Hematopoietic multipotent progenitor cell treated with erythropoietin and hydrocortisone succinate and interleukin-3 and kit ligand, for 4 days (in vitro differentiated cells): Measurements from ENCODE around the gene XRCC4.
"Not testable (repeated sequence)": the region's sequence is repeated elsewhere in the genome, so short reads cannot be mapped to it uniquely, and the experiment has no call there.

ENCODE experiments used
- DNase-seq: peaks from one replicate; pipeline ENCODE4 v3.0.0-alpha.2; 2015

The XRCC4 gene

DNA sequence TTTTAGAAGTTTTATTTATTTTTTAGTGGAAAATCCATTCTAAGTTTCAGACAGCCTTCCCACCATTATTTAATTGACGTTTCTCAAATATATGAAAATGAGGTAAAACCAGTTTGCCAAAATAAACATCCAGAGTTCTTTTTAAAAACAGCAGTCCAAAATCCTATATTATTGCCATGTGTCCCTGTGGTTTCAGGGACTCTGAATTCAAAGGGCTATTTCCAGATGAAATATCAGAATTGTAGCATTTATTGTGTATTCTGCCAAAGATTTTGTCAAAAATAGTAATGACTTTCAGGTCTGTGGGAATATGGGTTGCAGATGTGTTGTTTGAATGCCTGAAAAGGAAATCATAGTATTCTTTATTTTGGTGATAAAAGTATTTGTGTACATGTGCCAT is 41.6 kb downstream of the XRCC4 start:
- DNase-seq = no peak

DNA sequence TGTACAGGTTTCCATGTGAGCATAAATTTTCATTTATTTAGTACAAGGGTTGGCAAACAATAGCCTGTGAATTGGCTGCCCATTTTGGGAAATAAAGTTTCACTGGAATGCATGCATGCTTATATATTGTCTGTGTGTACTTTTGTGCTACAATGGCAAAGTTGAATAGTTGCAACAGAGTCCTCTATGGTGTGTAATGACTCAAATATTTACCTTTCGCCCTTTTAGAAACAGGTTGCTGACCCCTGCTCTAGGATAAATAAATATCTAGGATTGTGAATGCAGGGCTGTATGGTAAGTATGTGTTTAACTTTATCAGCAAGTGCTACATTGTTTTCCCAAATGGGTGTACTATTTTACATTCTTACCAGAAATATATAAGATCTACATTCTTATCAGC is 47.2 kb downstream of the XRCC4 start:
- DNase-seq = no peak

DNA sequence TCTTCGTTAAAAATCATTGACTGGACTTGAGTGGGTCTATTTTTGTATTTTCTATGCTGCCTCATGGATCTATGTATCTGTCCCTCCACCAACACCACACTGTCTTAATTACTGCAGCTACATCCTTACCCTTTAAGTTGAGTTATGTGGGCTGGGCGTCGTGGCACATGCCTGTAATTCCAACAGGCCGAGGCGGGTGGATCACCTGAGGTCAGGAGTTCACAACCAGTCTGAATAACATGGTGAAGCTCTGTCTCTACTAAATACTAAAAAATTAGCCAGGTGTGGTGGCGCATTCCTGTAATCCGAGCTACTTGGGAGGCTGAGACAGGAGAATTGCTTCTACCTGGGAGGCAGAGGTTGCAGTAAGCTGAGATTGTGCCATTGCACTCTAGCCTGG is 48.2 kb downstream of the XRCC4 start:
- no peak for DNase-seq

DNA sequence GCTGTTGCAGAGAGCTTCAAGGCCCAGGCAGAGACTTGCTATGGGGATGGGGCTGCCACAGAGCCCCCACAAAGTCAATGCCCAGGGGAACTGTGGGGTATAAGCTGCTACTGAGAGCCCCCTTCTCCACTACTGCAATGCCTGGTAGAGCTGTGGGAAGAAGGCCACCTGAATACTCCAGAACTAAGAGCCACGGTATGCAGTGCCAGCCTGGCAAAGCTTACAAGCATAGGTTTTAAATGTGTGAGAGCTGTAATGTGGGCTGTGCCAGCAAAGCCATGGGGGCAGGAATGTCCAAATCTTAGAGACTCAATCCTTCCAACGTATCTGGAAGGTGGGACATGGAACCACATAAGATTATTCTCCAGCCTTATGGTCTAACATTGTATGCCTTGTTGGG is 49.2 kb downstream of the XRCC4 start:
- no peak for DNase-seq

DNA sequence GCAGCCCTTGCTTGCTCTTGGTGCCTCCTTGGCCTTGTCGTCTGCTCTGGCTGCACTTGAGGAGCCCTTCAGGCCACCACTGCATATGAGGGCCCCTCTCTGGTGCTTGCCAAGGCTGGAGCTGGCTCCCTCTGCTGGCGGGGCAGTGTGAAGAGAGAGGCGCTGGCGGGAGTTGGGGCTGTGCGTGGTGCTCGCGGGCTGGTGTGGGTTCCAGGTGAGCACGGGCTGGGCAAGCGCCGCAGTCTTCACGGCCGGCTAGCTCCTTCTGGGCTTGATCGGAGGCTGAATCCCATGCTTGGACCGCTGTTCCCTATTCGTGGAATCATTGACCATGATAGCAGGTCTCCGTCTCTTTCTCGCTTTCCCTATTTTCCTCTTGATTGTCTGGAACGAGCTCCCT is 56.5 kb downstream of the XRCC4 start:
- DNase-seq = no peak

DNA sequence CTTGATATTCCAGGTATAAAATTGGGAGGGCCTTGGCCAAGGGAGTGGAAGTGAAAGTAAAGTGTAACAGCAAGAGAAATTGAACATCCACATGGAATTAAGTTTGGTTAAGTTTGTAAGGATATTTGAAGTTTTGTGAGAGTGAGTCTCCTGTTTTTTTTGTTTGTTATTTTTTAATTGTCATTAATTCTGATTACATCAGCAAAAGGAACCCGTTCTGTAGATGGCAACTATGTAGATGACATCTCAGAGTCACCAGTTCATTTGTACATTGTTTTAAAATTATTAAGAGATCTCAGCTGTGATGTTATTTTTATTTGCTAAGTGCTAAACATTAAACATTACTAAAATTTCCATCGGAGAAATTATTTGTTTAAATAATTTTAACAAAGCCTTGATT is 65.2 kb downstream of the XRCC4 start:
- no peak for DNase-seq

DNA sequence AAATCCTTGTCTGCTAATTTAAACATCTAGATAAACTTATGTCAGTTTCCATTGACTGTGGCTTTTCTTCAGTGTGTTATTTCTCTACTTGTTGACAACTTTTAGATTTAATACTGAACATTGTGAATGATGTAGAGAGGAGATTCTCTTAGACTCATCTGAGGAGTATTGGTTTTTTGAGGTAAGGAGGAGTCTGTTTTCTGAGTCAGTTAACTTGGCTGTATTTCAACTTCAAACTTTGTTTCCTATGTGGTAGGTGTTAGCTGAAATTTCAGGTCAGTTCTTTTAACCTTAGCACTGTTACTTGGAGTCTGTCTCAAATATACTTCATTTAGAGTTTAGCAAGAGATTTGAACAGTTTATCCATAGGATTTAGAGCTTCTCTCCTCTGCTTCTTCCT is 67.9 kb downstream of the XRCC4 start:
- no peak for DNase-seq

DNA sequence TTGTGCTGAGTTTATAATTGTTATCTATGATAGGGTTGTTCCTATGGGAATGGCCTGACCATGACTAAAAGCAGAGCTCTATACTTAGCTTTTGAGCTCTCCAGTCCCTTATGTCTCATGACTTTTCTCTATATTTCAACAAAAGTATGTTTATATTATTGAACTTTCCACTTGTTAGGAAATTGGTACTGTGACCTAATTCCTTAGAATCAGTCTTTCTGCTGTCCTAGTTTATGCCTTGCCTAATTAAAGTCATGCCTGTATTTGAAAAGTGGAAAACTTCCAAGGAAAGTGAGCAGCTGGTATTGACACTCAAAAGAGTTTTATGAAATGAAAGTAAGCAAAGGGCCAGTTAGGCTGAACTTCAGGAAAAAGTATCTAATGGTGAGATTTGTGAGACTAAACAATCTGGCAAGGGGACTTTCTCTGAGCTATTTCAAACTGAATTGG is 68.6 kb downstream of the XRCC4 start:
- DNase-seq = no peak

DNA sequence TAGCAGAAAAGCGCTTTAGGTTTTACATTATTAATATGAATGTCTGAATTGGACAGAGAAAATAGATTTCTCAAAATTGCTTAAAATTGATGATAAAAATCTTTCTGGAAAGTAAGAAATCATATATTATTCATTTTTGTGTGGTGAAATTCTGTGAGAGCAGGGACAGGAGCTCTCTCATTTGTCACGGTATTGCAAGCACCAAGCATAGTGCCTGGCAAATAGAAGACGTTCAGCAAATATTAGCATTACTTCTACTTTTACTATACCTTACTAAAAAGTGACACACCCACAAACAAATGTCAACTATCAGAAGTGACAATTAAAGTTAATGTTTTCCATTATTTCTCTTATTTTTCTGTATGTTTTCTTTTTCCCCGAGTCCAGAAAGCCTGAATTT is 69.1 kb downstream of the XRCC4 start:
- DNase-seq = no peak

DNA sequence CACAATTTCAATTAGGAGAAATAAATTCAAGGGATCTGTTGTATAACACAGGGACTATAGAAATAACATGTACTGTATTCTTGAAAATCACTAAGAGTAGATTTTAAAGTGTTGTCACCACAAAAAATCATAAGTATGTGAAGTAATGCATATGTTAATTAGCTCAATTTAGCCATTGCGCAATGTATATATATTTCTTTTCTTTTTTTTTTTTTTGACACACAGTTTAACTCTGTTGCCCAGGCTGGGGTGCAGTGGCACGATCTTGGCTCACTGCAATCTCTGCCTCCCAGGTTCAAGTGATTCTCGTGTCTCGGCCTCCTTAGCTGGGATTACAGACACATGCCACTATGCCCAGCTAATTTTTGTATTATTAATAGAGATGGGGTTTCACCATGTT is 70.2 kb downstream of the XRCC4 start:
- no peak for DNase-seq

DNA sequence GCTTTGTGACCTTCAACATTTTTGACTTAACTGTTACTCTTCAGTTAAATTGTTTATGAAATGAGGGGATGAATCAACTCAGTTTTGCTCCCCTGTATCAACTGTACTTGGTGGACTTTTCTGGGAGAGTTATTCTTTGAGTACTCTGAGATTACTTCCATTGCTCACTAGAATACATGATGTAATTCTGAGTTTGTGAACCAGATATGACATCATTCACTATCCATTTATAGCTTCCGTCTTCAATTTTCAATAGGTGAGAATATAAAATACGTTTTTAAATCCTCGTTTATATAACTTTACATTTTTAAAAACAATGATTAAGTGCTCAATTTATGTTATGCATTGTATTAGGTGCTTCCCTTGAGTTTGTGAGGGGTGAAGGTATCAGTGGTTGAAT is 71.0 kb downstream of the XRCC4 start:
- DNase-seq = no peak

DNA sequence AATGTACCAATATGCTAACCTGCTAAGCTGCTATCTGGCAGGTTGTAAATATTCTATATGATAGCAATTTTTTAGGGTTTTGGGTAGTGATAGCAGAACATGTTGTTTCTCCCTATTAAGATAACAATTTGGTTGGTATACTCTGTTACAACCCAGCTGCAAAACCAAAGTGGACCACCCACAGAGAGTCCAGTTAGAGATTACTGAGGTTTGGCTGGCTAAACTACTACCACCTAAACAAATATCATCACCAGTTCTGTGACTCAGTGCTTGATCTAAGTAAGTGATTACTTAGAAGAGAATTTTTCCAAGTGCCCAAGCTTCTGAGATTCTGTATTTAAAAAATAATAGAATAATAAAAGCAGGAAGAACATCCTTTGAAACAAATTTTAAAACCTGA is 72.3 kb downstream of the XRCC4 start:
- DNase-seq = no peak

DNA sequence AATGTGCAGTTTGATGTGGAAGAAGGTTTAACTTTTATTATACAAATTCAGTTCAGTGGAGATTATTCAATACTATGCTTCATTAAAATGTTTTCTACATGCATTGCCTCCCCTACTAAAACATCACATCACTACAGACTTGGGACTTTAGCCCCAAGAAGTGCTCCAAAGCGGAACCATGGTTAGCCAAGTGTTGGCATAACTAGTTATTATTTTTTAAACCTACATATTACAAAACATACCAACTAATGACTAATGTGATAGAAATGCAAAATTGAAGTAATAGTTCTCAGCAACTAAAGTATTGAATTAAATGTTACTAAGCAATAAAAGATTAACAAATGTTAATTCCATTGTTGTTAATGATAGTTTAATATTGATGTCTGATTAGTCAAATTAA is 74.5 kb downstream of the XRCC4 start:
- DNase-seq = no peak

DNA sequence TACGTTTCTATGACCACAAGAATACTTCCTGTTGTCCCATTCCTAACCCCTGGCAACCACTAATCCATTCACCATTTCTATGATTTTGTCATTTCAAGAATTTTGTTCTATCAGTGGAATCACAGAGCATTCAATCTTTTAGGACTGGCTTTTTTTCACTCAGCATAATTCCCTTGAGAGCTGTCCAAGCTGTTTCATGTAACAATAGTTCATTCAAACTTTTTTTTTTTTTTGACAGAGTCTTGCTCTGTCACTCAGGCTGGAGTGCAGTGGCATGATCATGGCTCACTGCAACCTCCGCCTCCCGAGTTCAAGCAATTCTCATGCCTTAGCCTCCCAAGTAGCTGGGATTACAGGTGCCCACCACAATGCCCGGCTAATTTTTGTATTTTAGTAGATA is 75.6 kb downstream of the XRCC4 start:
- DNase-seq = not testable (repeated sequence)

DNA sequence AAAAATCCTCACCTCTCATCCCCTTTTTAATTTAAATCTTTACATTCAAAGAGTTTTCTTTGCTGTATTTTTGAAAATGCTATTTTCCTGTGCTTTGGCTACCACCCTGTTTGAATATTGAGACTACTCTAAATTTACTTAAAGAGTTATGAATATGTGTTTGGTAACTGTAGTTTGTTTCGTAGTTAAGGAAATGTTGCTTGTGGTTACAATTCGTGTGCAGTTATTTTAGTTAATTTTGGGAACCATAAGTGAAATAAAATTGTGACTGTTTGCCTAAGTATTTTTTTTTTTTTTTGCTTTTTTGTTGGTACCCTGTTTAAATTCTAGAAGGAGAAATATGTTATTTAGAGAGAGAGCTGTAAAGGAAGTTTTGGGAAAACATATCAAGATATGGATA is 78.7 kb downstream of the XRCC4 start:
- peak; percentile 13 for DNase-seq

DNA sequence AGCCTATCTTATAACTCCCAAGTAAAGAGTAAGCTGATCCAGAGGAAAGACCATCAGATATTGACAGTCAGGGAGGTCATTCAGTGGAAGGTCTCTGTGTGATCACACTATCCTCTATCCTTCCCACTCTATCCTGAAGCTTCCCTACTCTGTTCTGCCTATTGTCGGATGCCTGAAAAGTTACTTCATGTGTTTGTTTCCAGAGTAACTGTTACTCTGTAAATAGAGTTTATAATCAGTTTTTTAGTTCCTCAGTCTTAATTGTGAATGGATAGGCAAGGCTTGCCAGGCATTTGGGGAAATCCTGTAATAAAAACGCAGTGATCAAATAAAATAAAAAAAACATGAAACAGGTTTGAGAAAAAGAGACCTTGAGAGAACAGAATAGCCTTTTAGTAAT is 79.8 kb downstream of the XRCC4 start:
- DNase-seq = no peak

DNA sequence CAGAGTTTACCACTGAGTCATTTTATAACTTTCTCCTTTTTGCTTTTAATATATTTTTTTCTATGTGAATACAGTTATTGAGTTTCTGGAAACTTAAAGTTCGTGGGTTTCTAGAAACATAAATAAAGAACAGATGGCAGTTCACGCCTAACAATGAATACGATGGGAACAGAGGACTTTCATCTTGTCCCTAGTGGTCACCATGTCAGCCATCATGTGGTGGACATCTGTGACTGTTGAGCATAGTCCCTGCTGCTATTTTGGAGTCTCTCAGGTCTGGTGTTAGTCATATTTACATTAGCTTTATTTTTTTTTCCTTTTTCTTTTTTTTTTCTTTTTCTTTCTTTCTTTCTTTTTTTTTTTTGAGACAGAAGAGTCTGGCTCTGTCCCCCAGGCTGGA is 85.3 kb downstream of the XRCC4 start:
- no peak for DNase-seq

DNA sequence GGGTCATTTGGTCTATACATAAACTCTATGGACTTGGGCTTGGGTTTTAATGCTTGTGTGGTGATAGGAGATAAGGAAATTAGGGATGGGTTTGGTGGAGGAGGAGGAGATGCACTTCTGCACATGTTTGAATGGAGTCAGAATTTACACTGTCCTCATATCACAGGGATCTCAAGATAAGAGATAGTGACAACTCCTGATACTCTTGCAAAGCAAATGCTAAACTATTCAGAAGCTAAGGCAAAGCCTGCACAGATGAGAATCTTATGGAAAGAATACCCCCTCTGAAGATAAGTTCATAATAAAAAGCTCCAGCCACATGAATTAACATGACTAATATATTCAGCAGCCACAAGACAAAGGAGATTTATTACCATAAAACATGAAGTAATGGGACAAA is 90.2 kb downstream of the XRCC4 start:
- DNase-seq = no peak

DNA sequence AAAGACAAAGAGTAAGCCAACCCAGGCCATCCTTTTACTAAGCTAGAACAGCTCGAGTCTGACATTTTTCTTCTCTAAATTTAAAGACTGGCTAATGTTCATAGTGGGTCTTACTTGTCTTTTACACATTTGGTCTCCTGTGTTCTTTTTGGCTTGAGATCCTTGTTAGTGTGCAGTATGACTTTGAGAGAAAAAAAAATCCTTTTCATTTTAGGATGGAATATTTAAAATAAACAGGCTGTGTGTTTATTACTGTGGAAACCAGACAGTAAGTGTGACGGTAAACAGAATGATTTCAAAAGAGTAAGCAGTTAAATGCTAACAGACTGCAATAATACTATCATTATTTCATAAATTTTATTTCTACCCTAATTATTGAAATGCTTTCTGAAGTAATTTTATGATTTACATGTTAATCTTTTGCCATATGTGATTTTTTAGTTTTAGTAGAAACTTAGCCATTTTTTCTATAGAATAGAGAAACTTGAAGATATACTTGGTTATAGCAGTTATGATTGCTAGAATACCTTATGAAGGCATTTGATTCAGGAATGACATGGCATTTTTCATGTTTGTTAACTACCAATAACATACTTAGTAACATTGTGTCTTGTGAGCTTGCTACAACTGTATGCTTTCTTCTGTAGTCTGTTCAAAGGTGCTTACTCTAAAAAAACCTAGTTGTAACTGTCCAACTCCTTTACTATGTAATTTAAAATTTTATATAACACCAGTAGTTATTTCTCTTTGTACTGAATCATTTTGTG is 92.4 kb downstream of the XRCC4 start:
- no peak for DNase-seq

DNA sequence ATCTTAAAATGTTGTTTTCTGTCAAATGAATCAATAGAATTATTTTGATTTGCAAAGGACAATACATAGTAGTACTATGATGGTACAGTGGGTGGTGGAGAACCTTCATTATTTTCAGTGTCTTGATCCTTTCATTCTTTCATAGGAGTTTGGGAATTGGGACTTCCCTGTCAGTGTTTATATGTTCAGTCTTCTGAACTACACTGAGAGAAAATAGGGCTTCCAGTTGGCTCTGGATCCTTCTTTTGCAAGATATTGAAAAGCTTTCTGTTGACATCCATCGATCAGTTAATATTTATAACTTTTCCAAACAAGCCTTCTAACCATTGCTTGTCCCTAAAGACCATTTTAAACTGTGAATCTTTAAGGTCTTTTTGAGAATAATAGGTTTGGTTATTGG is 94.7 kb downstream of the XRCC4 start:
- no peak for DNase-seq

DNA sequence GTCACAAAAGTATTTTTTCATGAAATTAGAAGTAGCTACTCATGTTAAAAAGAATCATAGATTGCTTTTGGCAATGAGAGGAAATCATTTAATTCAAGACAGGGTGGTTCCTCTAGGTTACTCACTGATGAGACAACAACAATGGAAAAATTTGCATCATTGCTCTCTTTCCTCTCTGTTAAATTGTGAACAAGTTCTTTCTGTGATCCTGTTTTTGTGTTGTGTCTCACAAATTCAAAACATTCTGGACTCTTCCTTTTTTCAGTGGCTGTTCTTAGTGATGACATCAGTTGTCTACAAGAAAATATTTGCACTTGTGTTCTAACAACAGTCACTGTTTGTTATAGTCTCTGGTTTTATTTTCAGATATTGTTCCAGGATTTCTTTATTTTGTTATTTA is 95.3 kb downstream of the XRCC4 start:
- DNase-seq = no peak

DNA sequence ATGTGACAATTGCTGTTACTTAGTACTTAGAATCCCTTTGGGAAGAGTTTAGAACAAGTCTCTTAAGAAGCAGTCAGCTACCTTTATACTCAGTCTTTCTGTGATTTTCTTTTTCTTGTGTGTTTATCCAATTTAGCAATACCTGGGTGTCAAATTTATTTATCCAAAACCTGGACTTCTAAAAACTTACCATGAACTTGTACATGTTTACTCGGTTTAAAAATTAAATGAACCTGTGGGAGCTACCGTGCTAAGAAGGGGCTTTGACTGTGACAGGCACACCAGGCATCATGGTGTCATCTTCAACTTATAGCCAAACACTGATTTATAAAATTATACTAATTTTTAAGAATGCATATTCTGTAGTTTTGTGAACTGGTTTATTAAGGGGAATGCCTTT is 96.5 kb downstream of the XRCC4 start:
- no peak for DNase-seq

DNA sequence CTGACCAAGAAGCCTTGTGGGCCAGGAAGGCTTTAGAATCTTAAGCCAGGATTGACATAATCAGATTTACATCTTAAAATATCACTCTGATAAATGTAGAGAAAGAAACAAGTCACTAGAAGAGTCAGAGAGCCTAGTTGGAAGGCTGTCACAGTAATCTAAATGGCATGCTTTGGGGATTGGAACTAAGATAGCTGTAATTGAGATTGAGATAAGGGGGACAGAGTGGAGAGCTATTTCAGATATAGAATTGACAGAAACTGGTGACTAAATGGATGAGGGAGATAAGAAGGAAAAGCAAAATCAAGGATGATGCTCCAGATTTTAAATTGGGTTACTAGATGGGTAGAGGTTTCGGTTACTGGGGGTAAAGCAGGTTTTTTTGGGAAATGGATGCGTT is 100.5 kb downstream of the XRCC4 start:
- no peak for DNase-seq

DNA sequence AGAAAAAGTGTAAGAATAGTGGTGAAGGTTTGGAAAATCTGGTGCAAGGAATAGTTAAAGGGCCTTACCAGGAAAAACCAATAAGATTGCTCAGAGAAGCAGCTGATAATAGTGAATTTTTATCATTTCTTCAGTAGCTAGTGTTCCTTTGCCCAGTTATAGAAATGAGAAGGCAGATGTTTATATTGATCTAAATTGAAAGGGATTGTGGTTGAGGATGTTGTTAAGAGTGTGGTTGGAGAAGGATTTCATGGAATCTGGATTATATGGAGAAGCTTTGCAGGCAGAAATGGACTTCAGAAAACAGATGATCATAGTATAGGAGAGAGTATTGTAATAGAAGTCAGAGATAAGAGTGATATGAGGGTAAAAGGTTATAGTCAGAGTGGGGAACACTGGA is 102.6 kb downstream of the XRCC4 start:
- no peak for DNase-seq

DNA sequence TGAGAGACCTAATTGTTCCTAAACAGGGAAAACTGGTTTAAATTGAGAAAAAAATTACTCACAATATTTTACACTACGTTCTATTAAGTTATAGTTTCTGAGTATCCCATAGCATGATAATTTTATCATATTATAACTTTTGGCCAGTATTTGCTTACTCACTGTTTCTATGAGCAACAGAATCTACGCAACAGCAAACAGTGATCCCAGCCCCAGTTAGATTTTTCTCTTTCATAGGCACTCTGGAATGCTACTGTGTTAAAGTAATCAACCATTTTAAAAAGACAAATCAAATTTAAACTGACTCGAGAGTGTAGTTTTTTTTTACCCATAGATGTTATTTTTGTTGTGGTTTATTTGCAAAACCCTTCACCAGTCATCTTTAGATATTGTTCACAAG is 107.2 kb downstream of the XRCC4 start:
- no peak for DNase-seq

DNA sequence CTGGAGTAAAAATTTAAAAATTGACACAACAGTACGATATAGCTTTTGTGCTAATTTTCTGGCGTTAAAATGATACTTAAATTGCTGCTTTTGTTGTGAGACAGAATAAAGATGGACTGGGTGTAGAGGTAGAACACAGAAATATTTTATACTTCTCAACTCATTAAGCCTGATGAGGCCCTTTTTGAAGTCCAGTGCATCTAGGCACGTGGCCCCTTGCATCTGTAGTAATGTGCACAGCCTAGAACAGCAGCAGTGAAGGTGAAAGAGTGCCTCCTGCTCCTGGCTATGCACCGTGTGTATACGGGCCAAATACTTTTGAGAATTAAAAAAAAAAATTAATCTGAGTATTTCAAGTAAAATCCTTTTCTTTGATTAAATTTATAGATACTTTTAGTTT is 115.6 kb downstream of the XRCC4 start:
- no peak for DNase-seq
